K562 (cell line): Measurements from ENCODE around the gene SNCG. TPM values are rescaled to one million over a fixed set of nuclear protein-coding genes. Genes with fewer than 3 reads are reported as not detected.

Experiments
- KAT8 ChIP-seq: fragments of 450-650 bp; IDR thresholded peaks from 2 replicates; pipeline ENCODE4 v1.6.1; 2016; ENCODE audit warnings: low read depth, mild to moderate bottlenecking
- RFX5 ChIP-seq: IDR thresholded peaks from 2 replicates; pipeline ENCODE4 v1.6.1; 2011; ENCODE audit warnings: low read depth, mild to moderate bottlenecking, improper control_type of control experiment, low read length
- TOE1 ChIP-seq, 2 experiments: fragments of 450-650 bp in 1 of 2; sonication (generic) in 1 of 2; formaldehyde crosslinking in 1 of 2; IDR thresholded peaks; 2 replicates each; pipeline versions ENCODE4 v1.7.1 to v1.8.0; 2016 to 2022; ENCODE audit warnings: borderline replicate concordance in 2 of 2, mild to moderate bottlenecking in 2 of 2, antibody characterized with exemption in 1 of 2, inconsistent platforms in 1 of 2, low read depth in 1 of 2, missing genetic modification reagents in 1 of 2, moderate library complexity in 1 of 2
- ZZZ3 ChIP-seq: fragments of 450-650 bp; IDR thresholded peaks from 2 replicates; pipeline ENCODE4 v1.6.1; 2016; ENCODE audit warnings: antibody characterized with exemption, mild to moderate bottlenecking, moderate library complexity
- polyA plus RNA-seq, 8 experiments: library from polyadenylated mRNA; depleted of rRNA in 4 of 8; stranded (reverse) in 5 of 8; unstranded in 3 of 8; fragments of >200 nt; fragmentation: Nextera tagmentation in 2 of 8; fragmentation: Illumina TruSeq in 1 of 8; extraction: Ambion mirVana in 2 of 8; extraction: Trizol in 1 of 8; gene quantifications; 2 replicates each; pipeline versions ENCODE4 v1.2.1 to v1.2.3, GENCODE V29; 2011 to 2014; ENCODE audit warnings: inconsistent platforms in 1 of 8, missing spikeins in 1 of 8
- total RNA-seq, 7 experiments: library from RNA; depleted of rRNA in 6 of 7; stranded (reverse); fragments of >200 nt in 6 of 7; fragmentation: Illumina TruSeq in 2 of 7; extraction: Trizol in 2 of 7; gene quantifications; 2 replicates each; pipeline versions ENCODE4 v1.2.1 to v1.2.3, GENCODE V29; 2011 to 2021; ENCODE audit warnings: low replicate concordance in 1 of 7
- TF ChIP-seq, protein P1 (sequence below): fragments of 200-600 bp; sonication (generic); IDR thresholded peaks from one replicate; pipeline ENCODE4 v1.6.1; 2012; ENCODE audit warnings: mild to moderate bottlenecking, low read depth, low read length, inconsistent platforms

The SNCG gene
- total and polyA plus RNA-seq, 9 of the 15 experiments (the other 6 are each of a cell fraction or from before 2014, with no cell fraction given) = 9.8 to 146 (median 93.6) TPM

DNA sequence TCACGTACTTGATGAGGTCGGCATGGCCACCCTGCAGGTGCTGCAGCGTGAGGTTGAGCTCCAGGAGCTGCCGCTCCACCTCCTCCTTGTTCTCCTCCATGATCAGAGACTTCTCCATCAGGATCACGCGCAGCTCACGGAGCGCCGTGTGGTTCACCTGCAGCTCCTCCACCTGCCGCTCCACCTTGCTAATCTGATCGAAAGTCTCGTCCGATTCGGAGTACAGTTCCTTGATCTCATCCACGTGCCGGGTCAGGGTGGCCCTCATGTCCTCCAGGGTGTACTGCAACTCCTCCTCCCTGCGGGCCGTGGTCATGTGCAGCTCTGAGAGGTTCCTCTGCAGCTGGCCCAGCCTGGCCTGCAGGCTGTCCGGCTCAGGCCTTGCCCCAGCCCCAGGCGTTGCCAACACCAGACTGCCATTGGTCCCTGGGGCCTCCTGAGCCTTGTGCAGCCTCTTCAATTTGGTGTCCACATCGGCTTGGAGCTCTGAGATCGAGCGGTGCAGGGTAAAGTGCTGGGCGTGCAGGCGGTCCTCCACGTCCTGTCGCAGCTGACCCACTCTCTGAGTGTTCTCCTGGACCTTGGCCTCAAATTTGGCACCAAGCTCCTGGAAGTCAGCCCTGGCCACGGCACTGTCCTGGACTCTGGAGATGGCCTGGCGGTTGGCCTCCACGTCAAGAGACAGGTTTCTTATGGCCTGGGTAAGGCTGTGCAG lies 14.9 kb upstream of the SNCG start (continued):
- TF ChIP-seq, protein P1, sequence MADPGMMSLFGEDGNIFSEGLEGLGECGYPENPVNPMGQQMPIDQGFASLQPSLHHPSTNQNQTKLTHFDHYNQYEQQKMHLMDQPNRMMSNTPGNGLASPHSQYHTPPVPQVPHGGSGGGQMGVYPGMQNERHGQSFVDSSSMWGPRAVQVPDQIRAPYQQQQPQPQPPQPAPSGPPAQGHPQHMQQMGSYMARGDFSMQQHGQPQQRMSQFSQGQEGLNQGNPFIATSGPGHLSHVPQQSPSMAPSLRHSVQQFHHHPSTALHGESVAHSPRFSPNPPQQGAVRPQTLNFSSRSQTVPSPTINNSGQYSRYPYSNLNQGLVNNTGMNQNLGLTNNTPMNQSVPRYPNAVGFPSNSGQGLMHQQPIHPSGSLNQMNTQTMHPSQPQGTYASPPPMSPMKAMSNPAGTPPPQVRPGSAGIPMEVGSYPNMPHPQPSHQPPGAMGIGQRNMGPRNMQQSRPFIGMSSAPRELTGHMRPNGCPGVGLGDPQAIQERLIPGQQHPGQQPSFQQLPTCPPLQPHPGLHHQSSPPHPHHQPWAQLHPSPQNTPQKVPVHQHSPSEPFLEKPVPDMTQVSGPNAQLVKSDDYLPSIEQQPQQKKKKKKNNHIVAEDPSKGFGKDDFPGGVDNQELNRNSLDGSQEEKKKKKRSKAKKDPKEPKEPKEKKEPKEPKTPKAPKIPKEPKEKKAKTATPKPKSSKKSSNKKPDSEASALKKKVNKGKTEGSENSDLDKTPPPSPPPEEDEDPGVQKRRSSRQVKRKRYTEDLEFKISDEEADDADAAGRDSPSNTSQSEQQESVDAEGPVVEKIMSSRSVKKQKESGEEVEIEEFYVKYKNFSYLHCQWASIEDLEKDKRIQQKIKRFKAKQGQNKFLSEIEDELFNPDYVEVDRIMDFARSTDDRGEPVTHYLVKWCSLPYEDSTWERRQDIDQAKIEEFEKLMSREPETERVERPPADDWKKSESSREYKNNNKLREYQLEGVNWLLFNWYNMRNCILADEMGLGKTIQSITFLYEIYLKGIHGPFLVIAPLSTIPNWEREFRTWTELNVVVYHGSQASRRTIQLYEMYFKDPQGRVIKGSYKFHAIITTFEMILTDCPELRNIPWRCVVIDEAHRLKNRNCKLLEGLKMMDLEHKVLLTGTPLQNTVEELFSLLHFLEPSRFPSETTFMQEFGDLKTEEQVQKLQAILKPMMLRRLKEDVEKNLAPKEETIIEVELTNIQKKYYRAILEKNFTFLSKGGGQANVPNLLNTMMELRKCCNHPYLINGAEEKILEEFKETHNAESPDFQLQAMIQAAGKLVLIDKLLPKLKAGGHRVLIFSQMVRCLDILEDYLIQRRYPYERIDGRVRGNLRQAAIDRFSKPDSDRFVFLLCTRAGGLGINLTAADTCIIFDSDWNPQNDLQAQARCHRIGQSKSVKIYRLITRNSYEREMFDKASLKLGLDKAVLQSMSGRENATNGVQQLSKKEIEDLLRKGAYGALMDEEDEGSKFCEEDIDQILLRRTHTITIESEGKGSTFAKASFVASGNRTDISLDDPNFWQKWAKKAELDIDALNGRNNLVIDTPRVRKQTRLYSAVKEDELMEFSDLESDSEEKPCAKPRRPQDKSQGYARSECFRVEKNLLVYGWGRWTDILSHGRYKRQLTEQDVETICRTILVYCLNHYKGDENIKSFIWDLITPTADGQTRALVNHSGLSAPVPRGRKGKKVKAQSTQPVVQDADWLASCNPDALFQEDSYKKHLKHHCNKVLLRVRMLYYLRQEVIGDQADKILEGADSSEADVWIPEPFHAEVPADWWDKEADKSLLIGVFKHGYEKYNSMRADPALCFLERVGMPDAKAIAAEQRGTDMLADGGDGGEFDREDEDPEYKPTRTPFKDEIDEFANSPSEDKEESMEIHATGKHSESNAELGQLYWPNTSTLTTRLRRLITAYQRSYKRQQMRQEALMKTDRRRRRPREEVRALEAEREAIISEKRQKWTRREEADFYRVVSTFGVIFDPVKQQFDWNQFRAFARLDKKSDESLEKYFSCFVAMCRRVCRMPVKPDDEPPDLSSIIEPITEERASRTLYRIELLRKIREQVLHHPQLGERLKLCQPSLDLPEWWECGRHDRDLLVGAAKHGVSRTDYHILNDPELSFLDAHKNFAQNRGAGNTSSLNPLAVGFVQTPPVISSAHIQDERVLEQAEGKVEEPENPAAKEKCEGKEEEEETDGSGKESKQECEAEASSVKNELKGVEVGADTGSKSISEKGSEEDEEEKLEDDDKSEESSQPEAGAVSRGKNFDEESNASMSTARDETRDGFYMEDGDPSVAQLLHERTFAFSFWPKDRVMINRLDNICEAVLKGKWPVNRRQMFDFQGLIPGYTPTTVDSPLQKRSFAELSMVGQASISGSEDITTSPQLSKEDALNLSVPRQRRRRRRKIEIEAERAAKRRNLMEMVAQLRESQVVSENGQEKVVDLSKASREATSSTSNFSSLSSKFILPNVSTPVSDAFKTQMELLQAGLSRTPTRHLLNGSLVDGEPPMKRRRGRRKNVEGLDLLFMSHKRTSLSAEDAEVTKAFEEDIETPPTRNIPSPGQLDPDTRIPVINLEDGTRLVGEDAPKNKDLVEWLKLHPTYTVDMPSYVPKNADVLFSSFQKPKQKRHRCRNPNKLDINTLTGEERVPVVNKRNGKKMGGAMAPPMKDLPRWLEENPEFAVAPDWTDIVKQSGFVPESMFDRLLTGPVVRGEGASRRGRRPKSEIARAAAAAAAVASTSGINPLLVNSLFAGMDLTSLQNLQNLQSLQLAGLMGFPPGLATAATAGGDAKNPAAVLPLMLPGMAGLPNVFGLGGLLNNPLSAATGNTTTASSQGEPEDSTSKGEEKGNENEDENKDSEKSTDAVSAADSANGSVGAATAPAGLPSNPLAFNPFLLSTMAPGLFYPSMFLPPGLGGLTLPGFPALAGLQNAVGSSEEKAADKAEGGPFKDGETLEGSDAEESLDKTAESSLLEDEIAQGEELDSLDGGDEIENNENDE = no peak
- no peak for TF ChIP-seq KAT8
- TF ChIP-seq RFX5 = no peak
- no peak for TF ChIP-seq ZZZ3
- TF ChIP-seq TOE1 (IDR thresholded peaks at IDR 0.05; ENCODE audit: borderline replicate concordance) = no peak
- no peak for TF ChIP-seq TOE1 (CRISPR knock-in tag; IDR thresholded peaks at IDR 0.05; ENCODE audit: borderline replicate concordance, low read depth)
